Measurements from ENCODE around the gene HEG1. TPM values are rescaled to one million over a fixed set of nuclear protein-coding genes. Genes with fewer than 3 reads are reported as not detected.

Gene HEG1
- total RNA-seq, 1 donor, result 114 TPM

GRCh38 chr3:124972457-124972856 lies 83.3 kb downstream of the HEG1 start:
- TF ChIP-seq CTCF (IDR thresholded peaks at IDR 0.05; ENCODE audit: extremely low read depth, low read depth, low read length), result no peak
- Histone ChIP-seq H3K4me2 (ENCODE audit: insufficient read depth, low read length) (no peak overlapping the region), H3K4me1 (ENCODE audit: insufficient read depth, low read length) (no peaks in the 10 kb centered on the region), H3K9me3 (ENCODE audit: low read depth, low read length) (no peaks in the 10 kb centered on the region), H3K27me3 (ENCODE audit: insufficient read depth, low read length) (no peaks in the 10 kb centered on the region), H3K79me2 (ENCODE audit: insufficient read depth, low read length) (no peaks in the 10 kb centered on the region), H2AFZ (ENCODE audit: low read length) (no peak overlapping the region), H3K4me3 (ENCODE audit: insufficient read depth, low read length) (no peak overlapping the region), H3K27ac (ENCODE audit: low read depth, low read length) (no peak overlapping the region), H3K36me3 (ENCODE audit: insufficient read depth, low read length) (peaks cover 92% of the 10 kb centered on the region), H4K20me1 (ENCODE audit: insufficient read depth, low read length) (peaks cover 5% of the 10 kb centered on the region)
- no peak for DNase-seq (ENCODE audit: insufficient read length, low spot score, missing footprints)

GRCh38 chr3:124969963-124970722 lies 85.7 kb downstream of the HEG1 start:
- peaks cover 74% of the 10 kb centered on the region for H3K36me3 ChIP-seq (ENCODE audit: insufficient read depth, low read length)

GRCh38 chr3:124969190-124969589 lies 86.6 kb downstream of the HEG1 start:
- H3K27me3 ChIP-seq (ENCODE audit: insufficient read depth, low read length), result no peaks in the 10 kb centered on the region
- H3K79me2 ChIP-seq (ENCODE audit: insufficient read depth, low read length), result no peaks in the 10 kb centered on the region
- H3K9me3 ChIP-seq (ENCODE audit: low read depth, low read length), result no peaks in the 10 kb centered on the region
- no peak overlapping the region for H2AFZ ChIP-seq (ENCODE audit: low read length)
- no peak overlapping the region for H3K4me3 ChIP-seq (ENCODE audit: insufficient read depth, low read length)
- TF ChIP-seq CTCF (IDR thresholded peaks at IDR 0.05; ENCODE audit: extremely low read depth, low read depth, low read length), result no peak
- H3K36me3 ChIP-seq (ENCODE audit: insufficient read depth, low read length), result peaks cover 64% of the 10 kb centered on the region
- H3K27ac ChIP-seq (ENCODE audit: low read depth, low read length), result no peak overlapping the region
- peaks cover 7% of the 10 kb centered on the region for H3K4me1 ChIP-seq (ENCODE audit: insufficient read depth, low read length)
- DNase-seq (ENCODE audit: insufficient read length, low spot score, missing footprints), result no peak
- no peak overlapping the region for H3K4me2 ChIP-seq (ENCODE audit: insufficient read depth, low read length)
- H4K20me1 ChIP-seq (ENCODE audit: insufficient read depth, low read length), result peaks cover 10% of the 10 kb centered on the region

More at GRCh38 chr3:124969963-124970722, 85.7 kb downstream of the HEG1 start:
- TF ChIP-seq CTCF (IDR thresholded peaks at IDR 0.05; ENCODE audit: extremely low read depth, low read depth, low read length), result no peak
- Histone ChIP-seq H3K79me2 (ENCODE audit: insufficient read depth, low read length) (no peaks in the 10 kb centered on the region), H2AFZ (ENCODE audit: low read length) (no peak overlapping the region), H4K20me1 (ENCODE audit: insufficient read depth, low read length) (peaks cover 6% of the 10 kb centered on the region), H3K9me3 (ENCODE audit: low read depth, low read length) (no peaks in the 10 kb centered on the region), H3K27ac (ENCODE audit: low read depth, low read length) (no peak overlapping the region), H3K4me2 (ENCODE audit: insufficient read depth, low read length) (no peak overlapping the region), H3K4me1 (ENCODE audit: insufficient read depth, low read length) (peaks cover 2% of the 10 kb centered on the region), H3K27me3 (ENCODE audit: insufficient read depth, low read length) (no peaks in the 10 kb centered on the region), H3K4me3 (ENCODE audit: insufficient read depth, low read length) (no peak overlapping the region)
- no peak for DNase-seq (ENCODE audit: insufficient read length, low spot score, missing footprints)

GRCh38 chr3:124967964-124968363 lies 87.8 kb downstream of the HEG1 start:
- H3K27ac ChIP-seq (ENCODE audit: low read depth, low read length), result no peak overlapping the region
- no peak overlapping the region for H3K4me2 ChIP-seq (ENCODE audit: insufficient read depth, low read length)
- no peak overlapping the region for H2AFZ ChIP-seq (ENCODE audit: low read length)
- no peak for TF ChIP-seq CTCF (IDR thresholded peaks at IDR 0.05; ENCODE audit: extremely low read depth, low read depth, low read length)
- peaks cover 52% of the 10 kb centered on the region for H3K36me3 ChIP-seq (ENCODE audit: insufficient read depth, low read length)
- peak; percentile 34 for DNase-seq (ENCODE audit: insufficient read length, low spot score, missing footprints)
- no peaks in the 10 kb centered on the region for H3K9me3 ChIP-seq (ENCODE audit: low read depth, low read length)
- H3K4me1 ChIP-seq (ENCODE audit: insufficient read depth, low read length), result peaks cover 7% of the 10 kb centered on the region
- H3K4me3 ChIP-seq (ENCODE audit: insufficient read depth, low read length), result no peak overlapping the region
- H4K20me1 ChIP-seq (ENCODE audit: insufficient read depth, low read length), result peaks cover 10% of the 10 kb centered on the region
- no peaks in the 10 kb centered on the region for H3K79me2 ChIP-seq (ENCODE audit: insufficient read depth, low read length)
- no peaks in the 10 kb centered on the region for H3K27me3 ChIP-seq (ENCODE audit: insufficient read depth, low read length)
